Superior temporal gyrus (tissue), 1 donor: ENCODE measurements around the gene BBS2.

Experiments
- DNase-seq: peaks from one replicate; pipeline ENCODE4 v3.0.0-alpha.2; 2016; ENCODE audit errors: extremely low spot score

BBS2 gene

DNA sequence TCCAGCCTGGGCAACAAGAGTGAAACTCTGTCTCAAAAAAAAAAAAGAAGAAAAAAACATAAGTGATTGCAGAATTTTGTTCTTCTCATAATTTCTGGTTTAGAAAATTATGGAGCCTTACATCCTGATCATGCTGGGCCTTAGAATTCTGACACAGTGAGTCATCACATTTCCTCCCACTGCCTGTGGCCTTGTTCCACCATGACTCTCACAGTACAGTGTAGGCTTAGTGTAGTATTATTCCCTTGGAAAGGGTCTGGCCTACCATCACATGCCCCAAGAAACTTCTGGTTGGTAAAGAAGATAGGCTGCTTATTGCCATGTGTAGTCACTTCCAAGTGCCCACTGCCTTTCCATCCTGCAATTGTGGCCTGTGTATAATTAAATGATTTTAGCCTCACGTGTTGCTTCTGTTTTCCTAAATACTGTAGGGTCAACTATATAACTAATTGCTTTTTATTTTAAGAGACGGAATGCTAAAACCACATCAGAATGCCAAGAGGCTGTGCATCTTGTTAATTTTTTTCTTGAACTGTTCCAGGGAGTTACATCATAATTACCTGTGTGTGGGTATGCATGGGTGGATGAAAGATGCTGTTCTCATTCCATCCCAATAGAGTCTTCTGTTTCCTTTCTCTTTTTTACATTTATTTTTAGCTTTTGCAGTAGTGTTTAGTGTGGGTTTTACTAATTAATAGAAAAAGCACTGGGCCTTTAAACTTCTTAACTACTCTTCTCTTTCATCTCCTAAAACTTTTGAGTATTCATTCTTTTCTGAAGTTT is 42.5 kb downstream of the BBS2 start:
- peak; percentile 22 for DNase-seq

DNA sequence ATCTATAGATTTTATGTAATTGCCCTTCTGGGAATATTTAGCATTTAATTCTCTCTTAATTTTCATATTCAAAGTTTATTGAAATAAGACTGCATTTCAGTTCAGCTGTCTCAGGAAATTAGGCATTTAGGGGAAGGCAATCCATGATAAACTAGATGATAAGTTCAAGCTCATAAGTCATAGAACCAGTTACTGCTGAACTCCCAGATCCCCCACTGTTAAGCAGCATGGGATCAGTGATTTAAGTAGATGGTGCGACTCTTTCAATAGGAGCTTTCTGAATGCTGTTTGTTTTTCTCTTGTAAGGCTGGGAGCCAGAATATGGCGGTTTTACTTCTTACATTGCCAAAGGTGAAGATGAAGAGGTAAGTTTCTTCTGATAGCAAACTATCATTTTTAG is 44.6 kb downstream of the BBS2 start:
- no peak for DNase-seq

DNA sequence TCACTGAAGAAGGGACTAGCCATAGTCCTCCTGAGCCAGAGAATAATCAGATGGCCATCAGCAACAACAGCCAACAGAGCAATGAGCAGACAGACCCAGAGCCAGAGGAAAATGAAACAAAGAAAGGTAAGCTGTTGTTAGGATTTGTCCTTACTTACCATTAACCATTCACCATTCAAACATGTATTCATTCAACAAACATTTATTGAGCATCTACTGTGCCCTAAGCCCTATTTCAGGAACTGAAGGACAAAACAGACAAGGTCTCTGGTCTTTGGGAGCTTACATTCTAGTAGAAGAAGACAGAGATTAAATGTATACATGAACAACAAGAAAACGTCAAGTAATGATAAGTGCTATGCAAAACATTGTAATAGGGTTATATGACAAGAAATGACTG is 49.2 kb downstream of the BBS2 start:
- DNase-seq: no peak

DNA sequence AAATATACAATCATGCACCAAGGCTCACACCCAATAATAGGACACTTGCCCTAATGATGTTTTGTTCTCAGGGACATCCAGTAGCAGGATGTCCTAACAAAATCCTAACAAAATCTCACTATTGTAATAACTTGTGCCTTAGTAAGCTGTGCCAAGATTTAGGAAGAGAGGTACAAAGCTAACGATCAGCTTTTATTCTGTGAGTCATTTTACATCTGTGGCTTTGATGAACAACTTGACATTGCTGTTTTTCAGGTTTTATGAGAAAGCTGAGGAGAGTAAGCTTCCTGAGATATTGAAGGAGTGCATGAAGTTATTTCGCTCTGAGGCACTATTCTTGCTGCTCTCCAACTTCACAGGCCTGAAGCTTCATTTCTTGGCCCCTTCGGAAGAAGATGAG is 49.6 kb downstream of the BBS2 start:
- DNase-seq: no peak

DNA sequence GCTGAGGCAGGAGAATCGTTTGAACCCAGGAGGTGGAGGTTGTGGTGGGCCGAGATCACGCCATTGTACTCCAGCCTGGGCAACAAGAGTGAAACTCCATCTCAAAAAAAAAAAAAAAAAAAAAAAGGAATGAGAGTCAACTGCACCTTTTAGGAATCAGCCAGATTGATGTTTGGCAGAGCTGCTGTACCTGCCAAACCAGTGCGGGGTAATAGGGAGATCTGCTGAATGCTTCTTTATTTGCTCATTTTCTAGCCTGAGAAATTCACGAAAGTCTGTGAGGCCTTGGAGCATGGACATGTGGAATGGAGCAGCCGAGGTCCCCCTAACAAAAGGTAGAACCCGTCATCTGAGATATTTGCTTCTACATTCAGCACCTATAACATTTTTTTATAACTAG is 50.1 kb downstream of the BBS2 start:
- no peak for DNase-seq

DNA sequence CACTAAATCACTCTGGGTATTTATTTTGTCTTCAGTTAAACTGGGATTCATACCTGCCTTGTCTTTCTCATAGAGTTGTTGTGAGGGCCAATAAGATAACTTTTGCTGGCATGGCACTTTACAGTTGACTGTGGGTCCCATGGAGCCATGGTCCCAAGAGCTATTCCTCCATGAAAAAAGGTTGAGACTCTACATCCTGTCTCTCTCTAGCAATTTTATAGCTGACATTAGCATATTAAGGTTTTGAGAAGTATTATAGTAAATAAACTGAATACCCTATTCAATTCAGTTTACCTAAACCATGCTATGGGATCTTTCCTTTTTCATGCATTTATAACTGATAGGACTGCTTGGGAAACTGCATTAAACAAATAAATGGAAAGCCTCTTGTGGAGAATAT is 51.0 kb downstream of the BBS2 start:
- DNase-seq: no peak

DNA sequence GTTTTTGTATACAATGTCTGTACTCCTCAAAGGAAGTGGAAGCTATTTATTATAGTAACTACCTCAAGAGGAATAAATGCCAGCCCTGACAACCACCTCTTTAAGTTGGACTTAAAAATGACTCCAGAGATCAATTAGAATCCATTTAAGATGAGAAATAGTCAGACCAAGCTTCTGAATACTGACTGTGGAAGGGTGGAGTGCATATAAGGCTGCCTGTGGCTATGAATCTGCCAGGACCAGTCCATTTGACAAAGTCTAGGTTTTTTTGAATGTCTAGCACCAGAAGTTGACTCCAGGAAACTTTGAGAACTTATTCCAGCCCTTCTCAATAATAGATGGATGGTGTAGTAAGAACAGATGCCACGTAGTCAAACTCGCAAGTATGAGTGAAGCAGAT is 53.5 kb downstream of the BBS2 start:
- DNase-seq: no peak

DNA sequence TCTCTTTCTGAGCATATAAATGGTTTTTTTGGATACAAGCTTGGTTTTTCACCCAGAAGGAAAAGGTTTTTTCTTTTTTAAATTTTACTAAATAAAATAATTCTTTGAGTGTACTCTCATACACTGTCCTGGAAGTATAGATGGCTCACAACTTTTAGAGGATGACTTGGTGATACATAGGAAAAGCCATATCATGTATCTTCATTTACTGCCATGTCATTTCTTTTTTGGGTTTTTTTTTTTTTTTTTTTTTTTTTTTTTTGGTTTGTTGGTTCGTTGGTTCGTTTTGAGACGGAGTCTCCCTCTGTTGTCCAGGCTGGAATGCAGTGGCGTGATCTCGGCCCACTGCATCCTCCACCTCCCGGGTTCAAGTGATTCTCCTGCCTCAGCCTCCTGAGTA is 56.7 kb downstream of the BBS2 start:
- DNase-seq: no peak

DNA sequence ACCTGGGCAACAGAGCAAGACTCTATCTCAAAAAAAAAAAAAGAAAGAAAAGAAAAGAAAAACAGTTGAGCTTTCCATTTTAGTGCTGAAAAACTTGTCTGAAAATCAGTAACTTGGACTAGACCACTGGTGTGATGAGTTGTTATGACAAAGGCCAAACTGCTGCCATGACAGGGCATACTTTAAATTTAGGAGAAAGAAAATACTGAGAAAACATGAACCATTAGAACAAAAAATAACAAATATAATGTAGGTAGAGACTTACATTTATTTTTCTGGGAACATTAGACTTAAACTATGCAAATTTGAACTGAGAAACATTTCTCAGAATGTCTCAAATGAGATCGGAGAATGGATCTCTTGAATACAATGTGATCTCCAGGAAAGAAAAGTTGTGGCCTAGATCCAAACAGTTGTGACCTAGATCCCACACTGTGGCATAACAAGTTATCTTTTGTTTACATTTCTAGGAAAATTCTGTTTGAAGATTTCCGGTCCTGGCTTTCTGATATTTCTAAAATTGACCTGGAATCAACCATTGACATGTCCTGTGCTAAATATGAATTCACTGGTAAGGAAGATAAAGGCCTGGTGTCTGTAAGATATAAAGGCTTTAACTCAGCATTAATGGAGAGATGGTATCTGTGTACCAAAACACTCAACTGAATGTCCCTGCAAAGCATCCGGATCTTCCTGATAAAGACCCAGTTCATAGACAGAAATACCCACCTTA is 57.6 kb downstream of the BBS2 start:
- no peak for DNase-seq

DNA sequence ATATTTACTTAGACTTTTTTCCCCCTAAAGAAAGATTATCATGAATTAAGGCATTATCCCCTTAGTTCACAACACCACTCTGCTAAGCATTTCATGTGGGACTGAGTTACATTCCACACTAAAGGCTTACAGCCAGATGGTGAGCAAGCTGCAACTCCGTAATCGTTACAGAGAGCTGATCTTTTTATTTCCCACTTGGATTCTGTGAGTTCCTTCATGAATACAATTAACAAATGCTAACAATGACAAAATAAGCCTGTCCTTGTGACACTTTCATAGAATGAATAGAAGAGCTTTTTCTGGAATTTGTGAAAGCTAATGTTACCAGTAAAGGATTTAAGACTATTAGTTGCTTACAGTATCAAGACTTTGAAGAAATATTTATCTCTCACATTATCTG is 59.7 kb downstream of the BBS2 start:
- DNase-seq: peak; percentile 78

DNA sequence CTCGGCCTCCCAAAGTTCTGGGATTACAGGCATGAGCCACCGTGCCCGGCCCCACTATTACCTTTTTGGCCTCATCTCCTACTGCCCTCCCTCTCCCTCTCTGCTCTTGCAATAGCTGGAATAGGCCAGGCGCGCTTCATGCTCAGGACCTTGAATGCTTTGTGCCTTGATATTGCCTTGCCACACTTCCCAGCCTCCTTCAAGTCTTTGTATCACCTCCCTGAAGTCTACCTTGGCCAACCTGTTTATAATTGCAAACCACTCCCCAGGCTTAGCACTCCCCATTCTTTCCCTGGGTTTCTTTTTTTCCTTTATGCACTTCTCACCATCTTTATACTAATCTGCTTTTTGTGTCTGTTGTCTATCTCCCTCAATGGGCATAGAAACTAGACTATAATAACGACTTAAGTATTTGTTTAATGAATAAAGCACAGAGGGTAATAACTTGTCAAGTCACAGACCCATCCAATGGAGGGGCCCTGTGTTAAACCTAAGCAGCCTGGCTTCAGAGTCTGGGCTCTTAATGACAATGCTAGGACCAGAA is 61.8 kb downstream of the BBS2 start:
- DNase-seq: no peak

DNA sequence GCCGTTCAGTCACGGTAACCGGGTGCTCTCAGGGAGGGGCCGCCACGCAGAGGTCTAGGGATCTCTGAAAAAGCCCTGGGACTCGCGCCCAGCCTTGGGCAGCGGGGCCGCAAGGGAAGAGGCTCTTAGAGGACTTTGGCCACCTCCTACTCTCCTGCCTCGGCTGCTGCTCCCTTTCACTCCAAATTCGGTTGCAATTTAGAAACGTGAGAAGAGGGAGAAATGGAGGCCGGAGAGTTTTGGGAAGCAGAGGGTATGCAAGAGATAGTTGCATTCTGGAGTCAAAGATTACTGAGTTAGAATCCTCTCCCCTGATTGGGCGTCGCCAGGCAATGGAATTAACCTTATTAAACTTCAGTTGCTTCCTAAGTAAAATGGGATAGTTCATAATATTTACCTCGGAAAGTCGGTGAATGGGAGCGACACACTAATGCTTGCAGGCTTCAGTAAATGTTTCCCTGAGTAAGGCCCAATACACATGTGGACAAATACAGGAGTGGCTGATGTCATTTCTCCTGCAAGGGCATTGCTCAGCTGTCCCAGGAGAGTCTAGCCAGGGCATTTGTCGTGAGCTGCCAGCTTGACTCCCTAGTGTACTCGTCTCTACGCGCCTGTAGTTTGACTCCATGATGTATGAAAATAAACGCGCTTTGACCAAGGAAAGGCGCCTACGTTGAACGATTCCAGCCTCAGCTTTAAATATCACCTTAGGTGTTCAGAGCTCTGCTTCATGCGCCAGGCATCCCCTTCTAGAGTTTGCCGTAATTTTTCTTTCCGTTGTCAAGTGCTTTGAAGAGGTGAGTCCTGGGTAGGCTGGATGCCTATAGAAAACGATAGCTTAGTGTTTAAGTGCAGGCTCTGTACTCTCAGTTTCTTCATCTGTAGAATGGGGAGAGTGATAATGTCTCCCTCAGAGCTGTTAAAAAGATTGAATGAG is 67.8 kb downstream of the BBS2 start:
- DNase-seq: no peak

DNA sequence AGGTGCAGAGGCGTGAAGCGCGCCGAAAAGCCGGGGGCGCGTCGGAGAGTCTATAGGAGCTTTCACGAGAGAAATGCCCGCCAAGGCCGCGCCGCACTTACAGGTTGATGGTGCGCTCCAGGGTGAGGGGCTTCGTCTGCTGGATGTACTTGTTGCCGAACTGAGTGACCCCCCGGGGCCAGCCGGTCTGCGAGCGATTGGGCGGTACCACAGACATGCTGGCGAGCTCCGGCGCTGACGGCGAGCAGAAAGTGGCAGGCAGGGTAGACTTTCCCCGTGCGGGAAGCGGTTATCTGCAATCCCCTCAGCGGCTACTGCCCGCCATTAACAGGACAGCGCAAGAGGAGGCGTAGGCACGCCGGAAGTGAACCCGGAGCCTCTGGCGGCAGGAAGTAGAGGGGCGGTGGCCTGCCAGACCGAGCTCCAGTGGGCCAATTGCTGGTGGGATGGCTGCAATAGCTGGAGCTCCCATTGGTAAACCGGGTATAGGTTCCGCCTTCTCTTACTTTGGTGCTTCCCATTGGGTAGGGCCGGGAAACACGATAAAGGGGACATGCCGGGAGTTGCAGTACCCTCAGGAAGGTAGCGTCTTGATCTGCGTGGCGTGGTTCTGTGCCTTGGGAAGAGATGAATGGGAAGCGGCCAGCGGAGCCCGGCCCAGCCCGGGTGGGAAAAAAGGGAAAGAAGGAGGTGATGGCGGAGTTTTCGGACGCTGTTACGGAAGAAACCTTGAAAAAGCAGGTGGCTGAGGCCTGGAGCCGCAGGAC is 68.7 kb downstream of the BBS2 start, which contains the start of the genes NUDT21 and OGFOD1:
TSS of gene NUDT21 (minus strand) at position 347 of the 767 bp plus-strand sequence. CDS start at position 217, 130 bp downstream.
TSS of gene OGFOD1 (plus strand) at position 569 of the 767 bp plus-strand sequence. CDS start at position 628, 59 bp downstream.
- peak; percentile 99 for DNase-seq

DNA sequence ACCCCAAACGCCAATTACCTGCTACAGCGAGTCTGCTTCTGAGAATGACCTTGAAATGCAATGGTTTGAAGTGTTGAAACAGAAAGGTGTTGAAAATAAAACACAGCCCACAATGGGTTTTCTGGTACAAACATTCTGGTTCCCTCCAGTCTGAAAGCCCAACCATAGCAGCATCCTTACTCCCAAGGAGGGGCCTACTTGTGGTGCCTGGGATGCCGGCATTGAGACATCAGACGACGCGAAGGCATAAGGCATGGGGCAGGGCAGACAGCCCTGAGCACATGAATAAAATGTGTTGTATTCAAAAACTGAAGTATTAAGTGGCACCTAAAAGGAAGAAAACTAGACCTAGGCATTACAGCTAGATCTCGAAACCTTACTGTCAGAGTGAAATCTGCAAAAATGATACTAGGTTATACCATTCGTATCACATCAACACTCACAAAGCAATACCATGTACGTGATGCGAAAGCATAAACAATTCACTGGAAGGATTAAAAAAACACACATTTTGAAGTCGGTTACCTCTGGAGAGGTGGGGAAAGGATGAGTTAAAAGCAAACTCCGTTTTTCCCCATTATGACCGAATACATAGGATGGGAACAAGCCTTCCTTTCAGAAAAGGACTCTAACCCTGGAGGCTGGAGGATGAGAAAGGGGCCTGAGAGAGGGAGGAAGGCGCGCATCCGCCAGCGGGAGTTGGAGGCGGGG is 69.4 kb downstream of the BBS2 start:
- no peak for DNase-seq

DNA sequence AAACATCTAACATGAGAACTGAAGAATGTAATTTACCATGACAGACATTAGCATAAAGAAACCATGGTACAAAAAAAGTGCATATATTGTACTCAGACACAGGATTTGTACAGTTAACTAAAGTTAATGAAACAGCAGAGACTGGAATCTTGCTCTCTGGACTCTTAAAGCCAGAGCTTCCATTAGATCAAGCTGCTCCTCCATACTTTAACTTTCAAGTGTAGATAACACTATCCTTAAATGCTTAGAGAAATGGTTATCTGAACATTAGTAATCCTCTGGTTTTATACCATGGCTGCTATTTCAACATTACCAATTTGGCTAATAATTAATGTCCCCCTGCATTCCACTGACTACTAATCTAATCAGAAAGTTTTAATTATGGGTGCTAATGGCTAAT is 71.8 kb downstream of the BBS2 start:
- no peak for DNase-seq

DNA sequence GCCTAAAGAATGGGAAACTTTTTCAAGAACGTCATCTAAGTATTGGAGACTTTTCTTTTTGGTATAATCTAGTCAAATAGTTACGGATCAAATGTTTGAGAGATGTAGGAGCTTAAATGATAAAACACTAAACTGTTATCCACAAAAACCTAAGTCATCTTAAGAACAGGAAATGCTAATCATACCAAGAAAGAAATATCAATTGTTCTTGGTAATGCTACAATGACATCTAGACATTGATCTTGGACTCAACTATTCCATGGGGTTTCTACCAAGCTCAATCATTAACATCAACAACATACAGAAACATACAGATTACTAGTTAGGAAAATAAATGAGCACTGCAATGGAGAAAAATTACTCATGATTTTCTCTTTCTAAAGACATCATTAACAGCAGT is 72.5 kb downstream of the BBS2 start:
- DNase-seq: no peak

DNA sequence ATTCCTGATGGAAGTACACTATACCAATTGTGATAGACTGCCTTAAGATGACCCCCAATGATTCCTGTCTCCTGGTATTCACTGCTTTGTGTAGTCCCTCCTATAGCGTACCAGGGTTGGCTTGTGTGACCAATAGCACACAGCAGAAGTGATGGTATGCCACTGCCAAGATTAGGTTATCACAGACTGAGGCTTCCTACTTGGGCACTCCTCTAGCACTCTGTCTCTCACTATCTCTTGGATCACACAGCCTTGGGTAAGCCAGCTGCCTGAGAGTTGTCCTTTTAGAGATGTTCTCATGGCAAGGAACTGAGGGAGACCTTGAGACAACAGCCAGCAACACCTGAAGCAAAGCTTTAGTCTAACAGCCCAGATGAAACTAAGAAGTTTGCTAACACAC is 81.8 kb downstream of the BBS2 start:
- DNase-seq: no peak

DNA sequence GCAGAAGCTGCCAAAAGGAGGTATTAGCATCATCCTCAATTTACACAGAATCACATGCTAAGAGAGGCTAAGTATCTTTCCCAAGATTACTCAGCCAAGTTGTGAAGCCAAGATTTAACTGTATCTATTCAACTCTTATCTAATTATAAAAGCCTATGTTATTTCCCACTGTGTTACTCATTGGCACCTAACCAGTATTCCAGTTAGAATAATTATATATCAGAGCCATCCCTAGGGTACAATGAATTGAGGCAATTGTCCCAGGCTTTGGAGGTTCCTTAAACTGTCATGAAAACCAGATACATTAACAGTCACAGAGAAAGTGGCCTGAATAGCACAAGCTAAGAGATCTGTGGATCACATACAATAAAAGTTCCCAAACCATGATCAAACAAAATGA is 83.6 kb downstream of the BBS2 start:
- no peak for DNase-seq
